Hippocampal formation (tissue), 2 donors: ENCODE data around the gene FDXR.
A peak's percentile ranks its signal among the peaks of the same experiment; 100 is the strongest.

Source experiments
- DNase-seq, 2 donors: peaks; one replicate each; lab custom pipeline; 2025; lab: John Stamatoyannopoulos, UW

Gene FDXR

DNA sequence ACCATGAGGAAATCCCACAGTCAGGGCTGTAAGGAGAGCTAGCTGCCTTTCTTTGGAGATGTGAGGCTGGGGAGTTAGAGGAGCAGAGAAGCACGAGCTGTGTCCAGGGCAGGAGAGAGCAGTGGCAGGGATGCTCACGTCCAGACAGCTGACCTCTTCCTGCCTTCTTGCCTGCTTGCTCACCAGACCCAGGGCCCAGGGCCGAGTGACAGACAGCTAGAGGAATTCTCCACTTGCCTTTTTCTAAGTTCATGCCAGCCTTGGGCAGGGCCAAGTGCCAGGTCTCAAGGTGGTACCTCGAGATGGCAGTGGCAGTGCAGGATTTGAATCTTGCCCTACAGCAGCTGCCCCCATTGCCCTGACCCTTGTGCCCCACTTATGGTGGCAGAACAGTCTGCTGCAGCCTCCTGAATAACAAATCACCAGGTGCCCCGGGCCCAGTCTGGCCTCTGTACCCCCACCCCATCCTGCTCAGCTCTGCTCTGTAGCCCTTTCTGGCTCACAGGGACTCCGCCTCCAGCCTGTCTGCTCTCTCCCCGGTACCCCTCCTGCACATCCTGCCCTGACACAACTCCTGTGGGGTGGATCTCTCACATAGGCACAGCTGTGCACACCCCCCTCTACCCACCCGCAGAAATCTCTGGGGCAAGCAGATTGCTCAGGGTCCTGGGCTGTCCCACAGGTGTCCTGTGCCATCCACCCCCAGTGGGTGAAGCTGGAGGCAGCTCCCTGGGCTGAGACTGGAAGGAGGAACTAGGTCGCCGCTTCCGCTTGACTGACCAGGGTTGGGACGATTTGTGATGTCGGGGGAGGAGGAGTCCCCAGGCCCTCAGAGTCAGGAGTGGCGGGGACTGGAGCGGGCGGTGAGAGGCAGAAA lies 39.1 kb downstream of the FDXR start:
- peak in 1 of 2 donors; percentile 38 for DNase-seq

DNA sequence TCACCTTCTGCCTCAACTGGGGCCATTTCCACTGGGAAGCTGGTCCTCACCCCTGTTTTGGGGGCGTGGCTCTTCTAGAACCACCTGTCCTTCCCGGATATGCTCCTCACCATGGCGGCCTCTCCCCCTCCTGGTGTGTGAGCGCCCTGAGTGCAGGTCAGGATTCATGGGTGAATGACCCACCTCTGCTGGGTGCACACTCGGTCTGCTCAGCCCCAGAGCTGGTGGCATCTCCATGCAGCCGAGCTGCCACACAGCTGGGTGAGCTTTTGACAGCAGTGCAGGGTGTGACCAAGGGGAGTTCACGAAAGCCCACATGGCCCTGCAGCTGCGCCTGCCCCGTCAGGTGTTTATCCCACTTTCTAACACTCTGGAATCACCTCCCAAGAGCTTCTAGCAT lies 40.4 kb downstream of the FDXR start:
- DNase-seq: no peak

DNA sequence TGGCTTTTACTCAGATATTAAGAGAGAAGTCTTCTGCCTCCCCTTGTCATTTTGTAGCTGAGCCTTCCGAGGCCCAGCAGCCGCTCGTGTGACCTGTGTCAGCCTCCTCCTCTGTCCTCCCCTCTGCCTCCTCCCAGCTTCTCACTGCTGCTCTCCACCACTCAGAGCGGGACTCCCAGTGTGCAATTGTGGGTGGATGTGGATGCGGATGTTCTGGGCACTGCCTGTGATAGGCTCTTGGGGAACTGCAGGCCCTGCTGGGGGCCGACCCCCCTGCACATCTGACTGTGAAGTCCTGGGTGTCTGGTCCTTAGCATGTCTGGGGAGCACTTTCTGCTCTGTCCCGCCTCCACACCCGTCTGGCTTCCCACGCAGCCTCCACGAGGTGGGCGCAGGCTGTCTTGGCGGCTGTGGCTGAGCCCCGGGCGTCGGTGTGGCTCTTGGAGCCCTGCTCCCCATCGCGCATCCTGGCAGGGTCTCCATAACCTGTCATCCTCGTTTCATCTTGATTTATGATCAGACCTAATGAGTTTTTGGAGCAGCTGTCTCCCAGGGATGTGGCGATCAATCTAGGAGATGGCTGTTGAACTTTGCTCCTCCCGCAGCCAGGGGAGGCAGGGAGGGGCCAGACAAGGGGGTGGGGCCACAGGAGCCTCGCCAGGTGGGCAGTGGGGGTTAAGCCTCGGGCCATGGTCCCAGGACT lies 41.2 kb downstream of the FDXR start:
- no peak for DNase-seq

DNA sequence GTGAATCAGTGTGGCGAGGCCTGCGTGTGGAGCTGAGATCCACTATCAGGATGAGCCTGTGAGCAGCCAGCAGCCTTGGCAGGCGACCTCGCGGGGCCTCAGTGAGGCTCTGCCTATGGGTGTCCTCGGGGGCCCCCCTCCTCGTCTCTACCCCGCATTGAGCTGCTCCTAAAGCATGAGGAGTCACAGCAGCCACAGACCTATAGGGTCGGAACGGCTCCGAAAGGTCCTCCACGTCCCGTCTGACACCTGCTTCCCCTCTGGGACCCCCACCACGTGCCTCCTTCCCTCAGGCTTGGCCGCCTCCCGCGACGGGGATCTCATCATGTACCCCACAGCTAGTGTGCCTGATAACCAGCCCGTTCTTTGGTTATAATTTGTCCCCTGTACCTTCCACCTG lies 41.9 kb downstream of the FDXR start:
- no peak for DNase-seq

DNA sequence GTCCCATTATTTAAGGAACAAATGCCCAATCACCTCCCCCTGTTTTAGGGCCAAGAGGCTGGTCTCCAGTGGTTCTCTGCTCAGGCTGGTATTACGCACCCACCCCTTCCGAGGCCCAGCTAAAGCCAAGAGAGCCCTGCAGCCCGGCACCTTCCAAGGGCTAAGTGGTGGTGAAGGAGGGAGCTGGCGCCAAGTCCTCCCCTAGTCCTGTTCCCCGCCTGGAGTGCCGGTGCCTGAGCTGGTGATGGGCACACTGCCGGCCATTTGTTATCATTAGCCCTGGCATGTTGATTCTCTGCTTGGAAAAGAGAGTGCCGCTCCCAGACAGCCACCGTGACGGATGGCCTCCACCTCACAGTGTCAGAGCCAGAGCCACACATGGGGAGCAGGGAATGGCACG lies 45.0 kb downstream of the FDXR start:
- no peak for DNase-seq

DNA sequence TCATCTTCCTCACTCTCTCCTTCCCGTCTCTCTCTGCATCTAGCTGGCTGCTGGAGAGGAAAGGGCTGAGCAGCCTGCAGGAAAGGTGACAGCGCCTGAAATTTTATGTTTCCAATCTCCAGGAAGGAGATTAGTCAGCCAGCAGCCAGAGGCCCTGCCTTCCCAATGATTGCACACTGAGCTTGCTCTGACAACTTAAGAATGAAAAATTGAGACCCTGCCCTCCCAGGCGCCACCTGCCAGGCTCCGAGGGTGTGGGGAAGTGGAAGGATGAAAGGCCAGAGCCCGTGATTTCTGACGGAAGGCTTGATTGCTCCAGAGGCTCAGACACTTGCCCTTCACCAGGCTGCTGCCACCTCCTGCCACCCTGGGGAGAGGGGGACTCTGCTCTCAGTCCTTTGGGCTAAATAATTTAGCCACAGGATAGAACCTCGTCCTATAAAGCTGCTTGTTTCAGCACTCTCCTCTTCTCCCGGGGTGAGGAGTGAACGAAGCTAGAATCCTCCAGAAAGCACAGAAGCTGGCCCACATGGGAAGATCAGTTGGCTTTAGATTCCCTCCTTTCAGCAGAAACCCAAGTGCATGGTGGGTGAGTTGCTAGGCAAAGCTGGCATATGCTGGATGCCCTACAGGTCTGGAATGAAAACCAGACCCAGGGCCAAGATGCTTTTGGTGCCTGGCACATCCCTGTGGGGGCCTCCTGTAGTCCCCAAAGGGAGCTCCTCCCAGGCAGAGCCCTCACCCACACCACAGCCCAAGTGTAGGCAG lies 46.7 kb downstream of the FDXR start:
- DNase-seq: no peak

DNA sequence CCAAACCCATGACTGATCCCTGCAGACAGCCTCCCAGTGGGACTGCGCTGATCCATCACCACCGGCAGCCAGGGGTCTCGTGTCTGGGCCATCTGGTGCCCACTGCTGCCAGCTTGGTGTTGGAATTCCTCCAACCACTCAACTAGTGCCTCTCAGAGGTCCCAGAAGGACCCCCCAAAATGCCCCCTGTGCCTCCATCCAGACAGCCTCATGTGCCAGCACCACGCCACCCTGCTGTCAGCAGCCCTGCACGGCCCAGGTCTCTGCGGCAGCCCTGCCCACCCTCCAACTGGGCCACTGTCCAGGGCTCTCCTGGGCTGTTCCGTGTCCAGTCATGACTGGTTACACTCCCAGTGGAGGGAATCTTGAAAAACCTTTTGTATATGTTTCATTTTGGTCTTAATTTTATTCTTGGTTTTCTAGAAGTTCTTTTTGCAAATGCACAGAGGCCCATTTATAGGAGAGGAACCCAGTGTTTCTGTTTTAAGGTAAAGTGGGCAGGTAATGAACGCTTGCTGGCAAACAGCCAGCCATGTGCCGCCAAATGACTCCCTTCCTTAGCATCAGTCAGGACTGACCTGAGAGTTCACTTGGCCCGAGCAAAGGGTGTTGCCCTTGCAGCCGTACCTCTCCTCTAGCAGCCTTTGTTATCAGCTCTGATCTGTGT lies 47.7 kb downstream of the FDXR start:
- no peak for DNase-seq

DNA sequence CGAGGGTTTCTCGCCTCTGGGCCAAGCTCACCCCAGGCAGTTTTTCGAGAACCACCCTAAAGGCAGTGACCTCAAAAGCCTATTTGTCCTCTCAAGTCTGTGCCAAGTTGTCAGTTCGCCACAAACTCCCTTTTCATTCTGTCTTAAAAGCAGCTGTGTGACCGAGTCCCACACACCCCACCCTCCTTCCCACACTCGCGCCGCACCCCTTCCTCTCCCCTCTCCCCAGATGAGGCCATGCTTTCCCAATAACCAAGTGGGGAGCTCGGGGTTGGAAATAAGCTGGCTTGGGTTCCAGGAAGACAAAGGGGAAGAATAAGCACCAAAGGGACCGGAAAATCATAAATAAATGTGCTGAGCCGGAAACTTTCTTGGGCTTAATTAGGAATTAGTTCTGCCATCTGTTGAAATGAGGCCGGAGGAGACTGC lies 49.8 kb downstream of the FDXR start:
- peak; percentile 52 to 56 for DNase-seq

DNA sequence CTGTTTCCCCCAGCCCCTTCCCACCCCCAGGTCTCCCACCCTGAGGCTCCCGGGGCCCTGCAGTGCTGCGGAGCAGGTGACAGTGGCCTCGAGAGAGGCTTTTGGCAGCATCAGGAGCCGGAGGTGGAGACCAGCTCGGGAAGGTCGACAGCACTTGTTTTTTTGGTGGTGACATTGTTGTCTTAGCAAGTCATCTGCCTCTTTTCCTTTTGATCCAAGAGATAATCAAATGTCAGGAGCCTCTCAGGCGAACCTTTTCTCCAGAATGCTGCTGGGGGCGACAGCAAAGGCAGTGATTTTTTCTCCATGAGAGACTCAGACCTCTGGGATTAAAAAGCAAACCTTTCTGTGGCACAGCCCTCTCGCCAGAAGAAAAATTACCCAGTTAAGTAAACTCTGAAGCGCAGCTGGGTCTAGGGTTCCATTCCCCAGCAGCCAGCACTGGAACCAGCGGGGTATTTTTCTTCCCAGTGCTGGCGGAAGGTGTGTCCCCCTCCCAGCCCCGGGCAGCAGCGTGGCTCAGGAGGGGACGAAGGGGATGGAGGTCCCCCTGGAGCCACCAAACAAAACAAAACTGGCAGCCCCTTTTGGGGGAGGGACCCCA lies 50.4 kb downstream of the FDXR start:
- DNase-seq: no peak

DNA sequence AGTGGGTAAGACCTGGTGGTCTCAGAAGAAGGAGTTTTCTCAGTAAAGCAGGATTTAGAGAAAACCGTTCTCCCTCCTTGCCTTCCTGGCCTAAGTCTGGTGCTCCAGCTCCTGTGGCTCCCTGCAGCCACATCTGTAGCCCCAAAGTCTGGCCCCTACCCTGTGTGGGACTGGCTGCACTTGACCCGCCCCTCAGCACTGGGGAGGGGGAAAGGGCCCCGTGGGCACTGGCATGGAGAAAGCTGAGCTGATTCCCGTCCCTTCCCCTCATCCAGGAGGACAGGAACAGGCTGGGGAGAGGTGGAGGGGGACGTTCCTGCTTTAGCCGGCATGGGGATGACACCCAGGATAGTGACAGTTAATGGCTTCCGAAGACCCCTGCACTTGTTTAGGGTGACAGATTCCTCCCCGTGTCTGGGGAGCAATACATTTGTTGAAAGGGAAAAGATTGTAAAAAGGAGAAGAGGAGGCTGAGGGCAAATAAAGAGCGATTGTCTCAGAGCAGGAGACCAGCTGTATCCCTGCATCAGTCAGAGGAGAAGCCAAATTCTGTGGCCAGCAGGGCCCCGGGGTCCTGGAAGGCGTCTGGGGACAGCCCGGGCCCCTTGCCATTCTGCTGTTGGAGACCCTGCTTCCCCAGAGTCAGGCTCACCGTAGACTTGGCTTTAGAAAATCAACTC lies 51.0 kb downstream of the FDXR start:
- no peak for DNase-seq

DNA sequence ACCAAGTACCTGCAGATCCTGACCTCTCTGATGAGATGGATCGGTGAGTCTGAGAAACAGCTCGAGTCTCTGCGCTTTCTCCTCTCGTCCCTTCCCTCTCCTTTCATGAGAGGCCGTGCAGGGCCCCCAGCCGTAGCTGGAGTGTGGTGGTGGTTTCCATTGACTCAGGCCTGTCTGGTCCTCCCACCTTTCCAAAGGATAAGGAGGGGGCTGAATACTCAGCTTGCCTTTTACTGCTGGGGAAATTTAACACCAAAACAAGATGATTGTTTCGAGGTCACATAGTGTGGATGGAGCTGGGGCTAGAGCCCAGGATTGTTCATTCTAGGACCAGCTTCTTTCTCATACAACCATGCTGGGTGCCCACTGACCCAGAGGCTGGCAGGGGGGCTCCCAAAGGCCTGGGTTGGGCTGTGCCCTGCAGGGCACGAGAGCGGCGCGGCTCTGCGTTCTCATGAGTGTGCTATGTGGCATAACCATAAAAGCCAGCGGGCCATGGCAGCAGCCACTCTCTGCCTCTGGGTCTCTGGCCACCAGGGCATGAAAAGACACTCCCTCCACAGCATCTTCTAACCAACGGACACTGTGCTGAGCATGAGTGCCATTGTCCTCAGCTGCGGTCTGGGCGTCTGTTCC lies 52.9 kb downstream of the FDXR start:
- DNase-seq: no peak

DNA sequence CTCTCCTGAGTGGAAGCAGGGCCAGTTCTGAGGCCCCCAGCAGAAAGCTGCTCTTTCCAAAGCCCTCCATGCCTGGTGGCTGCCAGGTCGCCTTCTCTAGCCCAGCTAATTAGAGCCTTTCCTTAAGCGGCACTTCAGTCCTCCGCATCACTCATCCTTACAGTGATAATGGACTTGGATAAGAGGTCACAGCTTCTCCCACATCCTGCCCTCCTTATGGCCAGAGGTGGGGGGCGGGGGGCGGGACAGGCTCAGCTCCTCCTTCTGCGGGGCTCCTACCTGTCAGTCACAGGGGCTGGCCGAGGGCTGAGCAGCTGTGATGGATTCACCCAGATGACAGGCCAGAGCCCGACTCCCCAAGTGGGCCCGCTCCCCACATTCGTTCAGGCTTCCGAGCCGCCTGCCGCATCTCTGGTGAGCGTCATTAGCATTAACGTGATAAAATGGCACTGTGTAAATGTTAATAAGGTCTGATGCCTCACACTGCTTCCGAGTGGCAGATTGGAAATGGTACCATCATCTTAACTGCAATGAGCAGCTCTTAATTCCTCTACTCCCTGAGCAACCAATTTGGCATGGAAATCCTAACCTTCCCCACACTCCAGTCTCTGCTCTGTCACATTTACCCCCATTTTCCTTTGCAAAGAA lies 54.4 kb downstream of the FDXR start:
- no peak for DNase-seq

DNA sequence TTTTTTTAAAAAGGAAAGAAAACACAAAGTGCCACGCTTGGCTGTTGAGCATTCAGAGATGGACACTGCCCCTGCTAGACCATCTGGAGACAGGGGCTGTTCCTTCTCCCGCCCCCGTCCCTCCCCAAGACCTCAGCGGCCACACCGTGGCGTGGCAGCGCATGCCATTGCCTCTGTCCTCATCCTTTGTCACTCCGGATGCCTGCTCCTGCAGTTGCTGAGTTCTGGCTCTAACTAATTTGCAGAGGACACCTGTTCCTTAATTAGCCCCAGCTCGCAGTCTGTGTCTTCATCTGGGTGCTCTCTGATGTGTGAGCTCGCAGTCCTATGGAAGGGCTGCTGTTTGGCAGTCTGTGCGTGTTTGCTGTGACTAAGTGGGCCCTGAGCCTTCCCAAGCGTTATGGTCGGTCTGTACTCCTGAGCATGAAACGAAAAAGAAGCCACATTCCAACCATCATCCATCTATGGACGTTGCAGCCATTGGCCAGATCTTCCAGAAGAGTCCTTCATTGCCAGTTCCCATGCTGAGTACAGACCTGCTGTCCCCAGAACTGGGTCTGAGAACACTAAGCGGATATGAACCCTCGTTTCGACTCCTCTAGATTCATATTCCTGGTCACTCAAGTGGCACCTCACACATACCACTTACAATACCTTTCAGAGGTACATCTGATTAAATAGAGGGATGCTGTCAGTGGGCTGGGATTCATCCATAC lies 55.7 kb downstream of the FDXR start:
- no peak for DNase-seq

DNA sequence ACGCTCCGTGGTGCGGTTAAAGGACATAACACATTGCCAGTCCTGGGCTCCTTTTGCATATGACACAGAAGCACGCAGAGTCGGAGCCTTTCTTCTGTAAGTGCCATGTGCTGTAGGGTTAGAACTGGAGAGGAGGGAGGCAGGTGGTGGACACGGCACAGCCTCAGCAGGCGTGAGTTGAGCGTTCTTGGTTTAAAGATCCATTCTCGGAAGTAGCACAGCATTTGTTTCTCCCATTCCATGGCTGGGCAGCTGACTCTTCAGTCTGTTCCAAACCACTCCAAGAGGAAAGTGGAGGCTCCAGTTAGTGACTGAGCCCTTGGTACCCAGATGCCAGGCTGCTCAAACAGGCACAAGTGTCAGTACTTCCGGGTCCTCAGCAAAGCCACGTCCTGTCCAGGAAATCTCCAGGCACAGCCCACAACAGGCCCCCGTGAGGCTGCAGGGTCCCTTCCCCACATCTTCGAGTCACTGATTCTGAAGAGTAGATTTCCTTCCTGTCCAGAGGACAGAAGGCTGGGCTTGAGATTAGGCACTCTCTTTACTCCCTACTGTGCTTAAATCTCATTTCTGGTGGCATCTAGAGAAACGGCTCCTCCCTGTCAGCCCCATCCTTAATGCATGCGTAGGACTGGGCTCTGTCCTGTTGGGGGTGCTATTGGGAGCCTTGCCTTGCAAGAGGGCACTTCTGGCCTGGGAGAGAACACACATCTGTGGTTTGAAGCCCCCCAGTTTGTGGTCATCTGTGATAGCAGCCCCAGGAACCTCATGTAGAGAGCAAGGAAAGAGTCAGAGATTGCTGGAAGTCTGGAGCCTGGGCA lies 57.0 kb downstream of the FDXR start:
- DNase-seq: no peak

DNA sequence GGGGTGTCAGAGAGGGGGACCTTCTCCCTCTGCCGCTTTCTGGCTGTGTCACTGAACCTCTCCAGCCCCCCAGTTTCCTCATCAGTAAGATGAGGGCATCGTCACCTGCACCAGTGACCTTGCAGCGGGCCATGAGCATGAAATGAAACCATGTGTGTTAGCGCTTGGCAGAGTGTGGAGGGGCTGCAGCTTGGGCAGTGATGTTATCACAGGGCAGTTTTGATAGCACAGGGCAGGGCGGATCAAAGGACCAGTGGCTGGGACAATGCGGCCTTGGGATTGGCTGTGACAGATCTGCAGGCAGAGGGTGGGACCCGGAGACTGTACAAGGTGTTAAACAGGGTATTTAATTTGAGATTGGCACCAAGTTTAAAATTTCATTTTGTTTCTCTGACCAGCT lies 57.7 kb downstream of the FDXR start:
- DNase-seq: no peak

DNA sequence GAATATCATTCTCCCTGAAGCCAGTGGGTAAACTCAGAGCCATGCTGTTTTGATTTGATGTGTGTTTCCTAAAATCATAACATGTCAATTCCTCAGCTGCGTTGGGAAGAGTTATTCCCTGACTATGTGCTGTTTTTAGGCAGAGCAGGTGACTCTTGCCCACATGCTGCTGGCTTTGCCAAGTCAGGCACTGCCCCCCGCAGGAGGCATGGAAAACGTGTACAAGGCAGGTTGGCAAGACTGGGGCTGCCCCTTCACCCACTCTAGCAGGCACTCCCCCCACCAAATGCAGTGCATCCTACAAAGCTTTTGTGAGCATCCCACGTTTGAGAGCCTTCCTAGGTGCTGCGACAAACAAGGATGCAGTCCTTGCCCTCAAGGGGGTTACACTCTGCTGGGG lies 58.3 kb downstream of the FDXR start:
- DNase-seq: no peak
